Measurements from ENCODE around the gene CAMTA1. TPM values are rescaled to one million over a fixed set of nuclear protein-coding genes. Genes with fewer than 3 reads are reported as not detected.
A peak's percentile ranks its signal among the peaks of the same experiment; 100 is the strongest.

Gene CAMTA1
- total and polyA plus RNA-seq, 3 experiments from 2014 or later, result 60.2 to 79.0 (median 61.7) TPM

- H3K4me3 Mint-ChIP-seq, result peak overlapping the region in 1 of 7 donors; percentile 28
- CTCF ChIA-PET, result no interaction called here
These were observed 175.6 kb downstream of the CAMTA1 start for GRCh38 chr1:6960860-6961259.

GRCh38 chr1:6961289-6961688, 176.0 kb downstream of the CAMTA1 start:
- H3K27ac Mint-ChIP-seq, result no peak overlapping the region
- H3K9me3 Mint-ChIP-seq, result peaks cover 0 to 4% (median 0%) of the 10 kb centered on the region in 5 donors
- CTCF ChIA-PET, result no interaction called here
- H3K4me3 ChIP-seq (ENCODE audit: low read length), result no peak overlapping the region
- POLR2A ChIA-PET, result no interaction called here
- peaks cover 5 to 18% (median 6%) of the 10 kb centered on the region in 3 donors for H3K4me1 Mint-ChIP-seq
- no peak overlapping the region for H3K27ac ChIP-seq (ENCODE audit: low read depth, low read length)
- peak overlapping the region in 1 of 7 donors; percentile 28 for H3K4me3 Mint-ChIP-seq
- no peaks in the 10 kb centered on the region for H3K36me3 Mint-ChIP-seq
- H3K4me1 ChIP-seq (ENCODE audit: insufficient read depth, low read length), result peaks cover 5% of the 10 kb centered on the region
- H3K27me3 ChIP-seq (ENCODE audit: insufficient read depth, low read length, poor library complexity, severe bottlenecking), result peaks cover 6% of the 10 kb centered on the region
- DNase-seq, result no peak
- H3K9me3 ChIP-seq (ENCODE audit: low read length), result no peaks in the 10 kb centered on the region
- H3K36me3 ChIP-seq (ENCODE audit: insufficient read depth, low read length), result no peaks in the 10 kb centered on the region
- peaks cover 20 to 68% of the 10 kb centered on the region in 2 donors for H3K27me3 Mint-ChIP-seq

More at GRCh38 chr1:6960860-6961259, 175.6 kb downstream of the CAMTA1 start:
- Histone ChIP-seq H3K4me3 (ENCODE audit: low read length) (no peak overlapping the region), H3K9me3 (ENCODE audit: low read length) (no peaks in the 10 kb centered on the region), H3K27ac (ENCODE audit: low read depth, low read length) (no peak overlapping the region), H3K4me1 (ENCODE audit: insufficient read depth, low read length) (peaks cover 5% of the 10 kb centered on the region), H3K36me3 (ENCODE audit: insufficient read depth, low read length) (no peaks in the 10 kb centered on the region), H3K27me3 (ENCODE audit: insufficient read depth, low read length, poor library complexity, severe bottlenecking) (peaks cover 6% of the 10 kb centered on the region)
- POLR2A ChIA-PET, result no interaction called here
- no peak for DNase-seq
- H3K9me3 Mint-ChIP-seq, result peaks cover 0 to 4% (median 0%) of the 10 kb centered on the region in 5 donors
- no peak overlapping the region for H3K27ac Mint-ChIP-seq
- no peaks in the 10 kb centered on the region for H3K36me3 Mint-ChIP-seq
- H3K4me1 Mint-ChIP-seq, result peaks cover 5 to 18% (median 6%) of the 10 kb centered on the region in 3 donors
- peaks cover 16 to 64% of the 10 kb centered on the region in 2 donors for H3K27me3 Mint-ChIP-seq

GRCh38 chr1:6961905-6962477, 176.7 kb downstream of the CAMTA1 start:
- H3K27ac ChIP-seq (ENCODE audit: low read depth, low read length), result no peak overlapping the region
- peaks cover 5% of the 10 kb centered on the region for H3K4me1 ChIP-seq (ENCODE audit: insufficient read depth, low read length)
- H3K4me3 ChIP-seq (ENCODE audit: low read length), result no peak overlapping the region
- peaks cover 0 to 4% (median 0%) of the 10 kb centered on the region in 5 donors for H3K9me3 Mint-ChIP-seq
- ChIA-PET CTCF (no interaction called here), POLR2A (no interaction called here)
- no peak for DNase-seq
- H3K9me3 ChIP-seq (ENCODE audit: low read length), result no peaks in the 10 kb centered on the region
- H3K27me3 Mint-ChIP-seq, result peaks cover 24 to 69% of the 10 kb centered on the region in 2 donors
- H3K36me3 Mint-ChIP-seq, result no peaks in the 10 kb centered on the region
- H3K27me3 ChIP-seq (ENCODE audit: insufficient read depth, low read length, poor library complexity, severe bottlenecking), result peaks cover 6% of the 10 kb centered on the region
- no peak overlapping the region for H3K27ac Mint-ChIP-seq
- no peaks in the 10 kb centered on the region for H3K36me3 ChIP-seq (ENCODE audit: insufficient read depth, low read length)
- peaks cover 5 to 18% (median 6%) of the 10 kb centered on the region in 3 donors for H3K4me1 Mint-ChIP-seq
- no peak overlapping the region for H3K4me3 Mint-ChIP-seq

DNA sequence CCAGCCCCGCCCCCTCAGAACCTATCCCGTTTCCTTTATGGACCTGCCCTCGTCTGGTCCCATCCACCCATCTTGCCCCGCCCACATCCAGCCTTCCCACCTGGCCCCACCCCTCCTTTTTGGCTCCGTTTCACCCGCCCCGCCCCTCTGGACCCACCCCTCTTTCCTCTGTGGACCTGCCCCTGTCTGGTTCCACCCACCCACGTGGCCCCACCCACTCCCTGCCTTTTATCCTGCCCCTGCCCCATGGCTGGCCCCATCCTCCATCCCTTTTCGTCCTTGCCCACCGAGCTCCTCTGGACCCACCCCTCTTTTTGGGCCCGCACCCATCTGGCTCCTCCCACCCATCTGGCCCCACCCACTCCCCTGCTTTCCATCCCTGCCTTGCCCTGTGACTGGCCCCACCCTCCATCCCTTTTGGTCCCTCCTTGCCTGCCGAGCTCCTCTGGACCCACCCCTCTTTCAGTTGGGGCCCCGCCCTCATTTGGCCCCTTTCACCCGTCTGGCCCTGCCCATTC, 177.3 kb downstream of the CAMTA1 start:
- POLR2A ChIA-PET, result no interaction called here
- peaks cover 5 to 18% (median 6%) of the 10 kb centered on the region in 3 donors for H3K4me1 Mint-ChIP-seq
- H3K27me3 ChIP-seq (ENCODE audit: insufficient read depth, low read length, poor library complexity, severe bottlenecking), result peaks cover 6% of the 10 kb centered on the region
- no peaks in the 10 kb centered on the region for H3K36me3 ChIP-seq (ENCODE audit: insufficient read depth, low read length)
- no peaks in the 10 kb centered on the region for H3K9me3 ChIP-seq (ENCODE audit: low read length)
- no peaks in the 10 kb centered on the region for H3K36me3 Mint-ChIP-seq
- peaks cover 26 to 70% of the 10 kb centered on the region in 2 donors for H3K27me3 Mint-ChIP-seq
- peak overlapping the region in 3 of 7 donors; percentile 3 to 65 (median 28) for H3K4me3 Mint-ChIP-seq
- no peak overlapping the region for H3K4me3 ChIP-seq (ENCODE audit: low read length)
- peaks cover 5% of the 10 kb centered on the region for H3K4me1 ChIP-seq (ENCODE audit: insufficient read depth, low read length)
- H3K27ac ChIP-seq (ENCODE audit: low read depth, low read length), result no peak overlapping the region
- DNase-seq, result peak in 1 of 5 donors; percentile 34
- CTCF ChIA-PET, result no interaction called here
- no peak overlapping the region for H3K27ac Mint-ChIP-seq
- peaks cover 0 to 4% (median 0%) of the 10 kb centered on the region in 5 donors for H3K9me3 Mint-ChIP-seq

- Histone ChIP-seq H3K27me3 (ENCODE audit: insufficient read depth, low read length, poor library complexity, severe bottlenecking) (peaks cover 11% of the 10 kb centered on the region), H3K4me3 (ENCODE audit: low read length) (no peak overlapping the region), H3K9me3 (ENCODE audit: low read length) (no peaks in the 10 kb centered on the region), H3K36me3 (ENCODE audit: insufficient read depth, low read length) (no peaks in the 10 kb centered on the region), H3K4me1 (ENCODE audit: insufficient read depth, low read length) (peaks cover 11% of the 10 kb centered on the region), H3K27ac (ENCODE audit: low read depth, low read length) (no peak overlapping the region)
- DNase-seq, result peak in 4 of 5 donors; percentile 6 to 37 (median 16)
- POLR2A ChIA-PET, result no interaction called here
- H3K4me1 Mint-ChIP-seq, result peaks cover 5 to 19% (median 6%) of the 10 kb centered on the region in 3 donors
- no peaks in the 10 kb centered on the region for H3K36me3 Mint-ChIP-seq
- peaks cover 28 to 76% of the 10 kb centered on the region in 2 donors for H3K27me3 Mint-ChIP-seq
- H3K4me3 Mint-ChIP-seq, result peak overlapping the region in 6 of 7 donors; percentile 38 to 85 (median 68)
- CTCF ChIA-PET, result no interaction called here
- peaks cover 0 to 4% (median 0%) of the 10 kb centered on the region in 5 donors for H3K9me3 Mint-ChIP-seq
- peak overlapping the region in 3 of 8 donors; percentile 48 to 77 (median 56) for H3K27ac Mint-ChIP-seq
These were observed 178.0 kb downstream of the CAMTA1 start for GRCh38 chr1:6962996-6963911.

DNA sequence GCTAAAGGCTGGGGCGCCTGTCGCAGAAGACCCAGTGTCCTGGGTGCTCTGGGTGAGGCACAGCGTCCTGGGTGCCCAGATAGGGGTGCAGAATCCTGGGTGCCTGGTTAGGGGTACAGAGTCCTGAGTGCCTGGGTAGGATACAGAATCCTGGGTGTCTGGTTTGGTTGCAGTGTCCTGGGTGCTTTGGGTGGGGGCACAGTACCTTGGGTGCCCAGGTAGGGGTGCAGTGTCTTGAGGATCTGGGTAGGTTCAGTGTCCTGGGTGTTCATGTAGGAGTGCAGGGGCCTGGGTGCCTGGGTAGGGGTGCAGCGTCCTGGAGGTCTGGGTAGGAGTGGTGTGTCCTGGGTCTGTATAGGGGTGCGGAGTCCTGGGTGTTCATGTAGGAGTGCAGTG, 178.7 kb downstream of the CAMTA1 start:
- ChIA-PET CTCF (no interaction called here), POLR2A (no interaction called here)
- no peak for DNase-seq
- Histone ChIP-seq H3K9me3 (ENCODE audit: low read length) (no peaks in the 10 kb centered on the region), H3K4me1 (ENCODE audit: insufficient read depth, low read length) (peaks cover 18% of the 10 kb centered on the region), H3K36me3 (ENCODE audit: insufficient read depth, low read length) (no peaks in the 10 kb centered on the region), H3K27me3 (ENCODE audit: insufficient read depth, low read length, poor library complexity, severe bottlenecking) (peaks cover 18% of the 10 kb centered on the region), H3K4me3 (ENCODE audit: low read length) (no peak overlapping the region), H3K27ac (ENCODE audit: low read depth, low read length) (no peak overlapping the region)
- Mint-ChIP-seq H3K27me3 (peaks cover 28 to 82% of the 10 kb centered on the region in 2 donors), H3K4me1 (peaks cover 9 to 25% (median 11%) of the 10 kb centered on the region in 3 donors), H3K4me3 (peak overlapping the region in 5 of 7 donors; percentile 8 to 55 (median 36)), H3K9me3 (peaks cover 0 to 4% (median 0%) of the 10 kb centered on the region in 5 donors), H3K27ac (peak overlapping the region in 4 of 8 donors; percentile 32 to 68 (median 52)), H3K36me3 (no peaks in the 10 kb centered on the region)

DNA sequence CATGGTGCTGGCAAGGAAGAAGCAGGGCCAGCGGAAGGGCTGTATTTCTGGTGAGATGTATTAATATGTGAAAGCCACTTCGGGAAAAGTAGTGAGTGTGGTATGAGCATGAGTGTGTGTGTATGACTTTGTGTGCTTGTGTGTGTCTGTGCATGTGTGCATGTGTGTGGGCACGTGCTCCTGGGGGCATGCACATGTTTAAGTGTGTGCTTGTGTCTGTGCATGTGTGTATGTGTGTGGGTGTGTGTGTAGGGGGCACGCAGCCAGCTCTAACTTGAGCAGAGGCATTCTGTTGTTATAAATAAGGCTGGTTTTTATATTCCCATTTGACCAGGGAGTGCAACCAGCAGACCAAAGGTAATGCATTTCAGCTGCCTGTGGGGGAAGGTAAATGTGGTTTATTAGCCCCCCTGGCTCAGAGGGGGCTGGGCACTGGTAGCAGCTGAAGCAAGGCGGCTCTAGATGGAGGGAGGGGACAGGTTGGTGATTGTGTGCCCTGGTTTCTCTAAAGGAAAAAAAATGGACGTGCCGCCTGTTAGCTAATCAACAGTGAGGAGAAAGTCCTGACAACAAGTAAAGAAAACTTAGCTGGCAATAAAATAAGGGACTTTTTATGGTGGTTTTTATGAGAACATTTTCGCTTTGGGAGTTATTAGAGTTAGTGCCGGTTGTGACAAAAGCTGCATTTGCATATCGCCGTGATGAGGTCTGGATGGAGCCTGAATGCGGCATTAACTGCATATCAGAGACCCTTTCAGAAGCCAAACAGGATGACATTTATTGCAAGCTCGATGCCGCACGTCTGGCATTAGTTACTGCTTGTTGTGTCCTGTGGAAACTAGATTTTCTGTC, 180.1 kb downstream of the CAMTA1 start:
- POLR2A ChIA-PET, result no interaction called here

More for the DNA sequence above, 180.1 kb downstream of the CAMTA1 start:
- Histone ChIP-seq H3K4me1 (ENCODE audit: insufficient read depth, low read length) (peaks cover 24% of the 10 kb centered on the region), H3K36me3 (ENCODE audit: insufficient read depth, low read length) (no peaks in the 10 kb centered on the region), H3K4me3 (ENCODE audit: low read length) (no peak overlapping the region), H3K9me3 (ENCODE audit: low read length) (no peaks in the 10 kb centered on the region), H3K27me3 (ENCODE audit: insufficient read depth, low read length, poor library complexity, severe bottlenecking) (peaks cover 18% of the 10 kb centered on the region), H3K27ac (ENCODE audit: low read depth, low read length) (no peak overlapping the region)
- Mint-ChIP-seq H3K27ac (peak overlapping the region in 1 of 8 donors; percentile 28), H3K4me1 (peaks cover 12 to 30% (median 15%) of the 10 kb centered on the region in 3 donors), H3K9me3 (peaks cover 0 to 3% (median 0%) of the 10 kb centered on the region in 5 donors), H3K27me3 (peaks cover 28 to 75% of the 10 kb centered on the region in 2 donors), H3K4me3 (no peak overlapping the region), H3K36me3 (no peaks in the 10 kb centered on the region)
- CTCF ChIA-PET, result no interaction called here
- DNase-seq, result no peak

Measured in CD8-positive, alpha-beta memory T cell (primary cell).